HG02623 (cell line): ENCODE data around the gene GARIN5B.
A peak's percentile ranks its signal among the peaks of the same experiment; 100 is the strongest.

Experiments used
- ATAC-seq: cut with Tn5 transposase; IDR thresholded peaks from one replicate; pipeline ENCODE4 v1.9.1; 2021; ENCODE audit warnings: moderate library complexity; ENCODE audit not compliant: unreplicated experiment

Gene GARIN5B

DNA sequence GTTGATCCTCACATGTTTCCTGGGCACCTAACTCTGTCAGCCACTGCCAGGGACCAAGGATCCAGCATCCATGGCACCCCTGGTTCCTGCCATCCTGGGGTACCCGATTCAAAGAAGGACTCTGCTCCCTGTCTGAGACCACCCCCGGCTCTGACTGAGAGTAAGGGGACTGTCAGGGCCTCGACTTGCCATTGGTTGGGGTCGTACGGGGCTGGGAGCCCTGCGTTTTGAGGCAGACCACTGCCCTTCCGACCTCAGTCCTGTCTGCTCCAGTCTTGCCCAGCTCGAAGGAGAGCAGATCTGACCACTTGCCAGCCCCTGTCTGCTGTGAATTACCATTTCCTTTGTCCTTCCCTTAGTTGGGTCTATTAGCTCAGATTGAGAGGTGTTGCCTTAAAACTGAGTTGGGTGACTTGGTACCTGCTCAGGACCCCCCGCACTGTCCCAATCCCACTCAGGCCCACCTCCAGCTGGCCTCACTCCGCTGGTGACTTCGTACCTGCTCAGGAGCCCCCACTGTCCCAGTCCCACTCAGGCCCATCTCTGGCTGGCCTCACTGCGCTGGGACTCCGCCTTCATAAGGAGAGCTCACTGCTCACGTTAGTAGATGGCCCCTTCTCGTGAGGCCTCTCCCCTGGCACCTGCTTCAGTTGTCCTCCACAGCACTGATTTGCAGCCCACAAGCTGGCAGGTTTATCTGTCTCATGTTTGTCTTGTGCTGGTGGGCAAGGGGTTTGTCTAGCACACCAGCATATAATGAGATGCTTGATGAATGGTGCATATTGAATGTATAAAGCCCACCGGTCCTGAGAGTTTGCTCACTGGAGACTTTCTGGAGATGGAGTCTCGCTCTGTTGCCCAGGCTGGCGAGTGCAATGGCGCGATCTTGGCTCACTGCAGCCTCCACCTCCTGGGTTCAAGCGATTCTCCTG is 26.6 kb upstream of the GARIN5B start:
- no peak for ATAC-seq

DNA sequence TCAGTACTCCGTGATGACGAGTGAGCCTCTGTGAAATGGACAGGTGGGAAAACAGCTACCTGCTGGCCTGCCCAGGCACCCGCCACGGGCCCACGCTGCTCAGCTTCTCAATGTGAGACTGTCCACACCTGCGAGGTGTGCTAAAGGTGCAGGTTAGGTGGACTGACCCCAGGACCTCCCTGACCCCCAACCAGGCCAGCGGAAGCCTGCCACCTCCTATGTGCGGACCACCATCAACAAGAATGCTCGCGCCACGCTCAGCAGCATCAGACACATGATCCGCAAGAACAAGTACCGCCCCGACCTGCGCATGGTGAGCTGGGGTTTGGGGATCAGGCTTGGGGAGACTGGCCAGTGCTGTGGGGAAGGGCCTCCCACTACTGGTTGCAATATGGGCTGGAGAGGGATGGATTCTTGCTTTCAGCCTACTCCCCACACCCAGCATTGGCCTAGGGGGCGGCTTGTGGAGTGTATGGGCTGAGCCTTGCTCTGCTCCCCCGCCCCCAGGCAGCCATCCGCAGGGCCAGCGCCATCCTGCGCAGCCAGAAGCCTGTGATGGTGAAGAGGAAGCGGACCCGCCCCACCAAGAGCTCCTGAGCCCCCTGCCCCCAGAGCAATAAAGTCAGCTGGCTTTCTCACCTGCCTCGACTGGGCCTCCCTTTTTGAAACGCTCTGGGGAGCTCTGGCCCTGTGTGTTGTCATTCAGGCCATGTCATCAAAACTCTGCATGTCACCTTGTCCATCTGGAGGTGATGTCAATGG is 24.9 kb upstream of the GARIN5B start:
- ATAC-seq: no peak

DNA sequence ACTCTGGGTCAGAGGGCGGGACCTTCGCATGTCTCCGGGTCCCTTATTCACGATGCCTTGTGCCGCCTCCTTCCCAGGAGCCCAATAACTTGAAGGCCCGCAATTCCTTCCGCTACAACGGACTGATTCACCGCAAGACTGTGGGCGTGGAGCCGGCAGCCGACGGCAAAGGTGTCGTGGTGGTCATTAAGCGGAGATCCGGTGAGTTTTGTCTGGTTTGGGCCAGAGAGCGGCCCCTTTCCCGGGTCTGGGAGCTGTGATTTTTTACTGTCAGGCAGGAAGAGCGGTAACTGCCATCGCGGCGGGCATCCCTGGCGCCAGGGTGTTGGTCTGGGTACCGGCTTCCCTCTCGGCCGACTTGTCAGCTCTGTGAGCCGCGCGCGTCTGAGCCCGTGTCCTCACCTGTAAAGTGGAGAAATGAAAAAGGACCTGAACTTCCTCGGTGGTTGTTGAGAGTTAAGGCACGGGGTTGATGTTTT is 23.5 kb upstream of the GARIN5B start:
- ATAC-seq: no peak

DNA sequence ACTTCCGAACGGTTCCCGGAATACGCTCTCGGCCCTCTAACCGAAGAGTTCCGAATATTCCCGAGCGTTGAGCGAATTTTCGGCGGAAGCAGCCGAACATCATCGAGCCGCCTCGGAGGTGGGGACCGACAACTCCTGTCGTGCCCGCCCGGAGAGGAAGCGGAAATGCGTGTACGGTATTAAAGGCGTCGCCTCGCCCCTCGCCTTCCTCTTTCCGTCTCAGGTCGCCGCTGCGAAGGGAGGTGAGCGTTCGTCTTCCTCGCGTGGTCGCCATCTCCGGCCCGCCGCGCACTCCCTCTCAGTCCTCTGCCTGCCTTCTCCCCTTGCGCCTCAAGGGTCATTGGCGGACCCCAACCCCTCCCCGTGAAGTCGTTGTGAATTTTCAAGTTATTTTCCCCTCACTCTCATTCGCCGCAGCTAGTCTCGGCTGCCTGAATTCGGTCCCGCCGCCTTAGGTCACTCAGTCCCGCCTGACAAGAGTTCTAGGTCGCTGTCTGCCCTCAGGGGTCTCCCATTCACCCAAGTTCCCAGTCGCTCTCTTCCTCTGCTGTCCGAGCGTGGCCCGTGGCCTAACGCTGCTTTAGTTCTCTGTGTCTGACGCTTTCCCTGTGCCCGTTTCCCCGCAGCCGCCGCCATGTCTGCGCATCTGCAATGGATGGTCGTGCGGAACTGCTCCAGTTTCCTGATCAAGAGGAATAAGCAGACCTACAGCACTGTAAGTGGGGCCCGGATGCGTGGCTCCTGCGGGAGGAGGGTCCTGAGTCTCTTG is 22.8 kb upstream of the GARIN5B start, which contains the start of gene RPL28:
Gene RPL28 (plus strand): TSS at position 209 of the 769 bp plus-strand sequence. CDS start 426 bp downstream, at position 635.
- ATAC-seq: peak; percentile 57

DNA sequence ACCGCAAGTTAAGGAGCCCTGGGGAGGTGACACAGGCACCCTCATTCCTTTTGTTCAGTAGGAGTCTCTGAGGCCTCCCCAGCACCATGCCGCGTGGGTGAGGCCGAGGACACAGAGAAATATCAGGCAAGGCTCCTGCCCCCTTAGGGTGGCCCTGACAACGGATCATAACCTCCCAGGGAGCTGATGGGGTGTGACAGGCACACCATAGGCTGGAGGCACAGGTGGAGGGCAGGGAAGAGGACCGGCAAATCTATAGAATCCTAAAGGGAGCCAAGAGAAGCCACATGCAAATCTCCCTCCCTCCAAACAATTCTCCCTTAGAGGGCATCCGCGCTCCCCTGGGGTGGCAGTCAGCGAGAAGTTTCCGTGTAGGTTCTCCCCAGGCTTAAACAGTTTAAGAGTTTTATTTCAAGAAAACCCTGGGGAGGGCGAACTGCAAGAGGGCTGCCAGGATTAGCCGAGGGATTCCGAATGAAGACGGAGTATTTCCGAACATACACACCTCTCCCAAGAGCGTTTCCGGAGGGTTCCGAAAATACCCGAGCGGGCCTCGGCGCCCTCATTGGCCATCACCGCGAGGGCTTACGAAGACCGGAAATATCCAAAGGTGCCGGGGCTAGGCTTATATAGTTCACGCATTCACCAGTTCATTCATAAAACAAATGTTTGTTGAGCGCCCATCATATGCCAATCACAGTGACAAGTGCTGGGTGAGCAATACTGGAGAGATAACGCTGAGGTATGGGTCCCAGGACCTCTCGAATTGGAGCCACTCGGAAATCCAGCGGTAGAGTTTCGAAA is 22.1 kb upstream of the GARIN5B start:
- peak; percentile 37 for ATAC-seq

DNA sequence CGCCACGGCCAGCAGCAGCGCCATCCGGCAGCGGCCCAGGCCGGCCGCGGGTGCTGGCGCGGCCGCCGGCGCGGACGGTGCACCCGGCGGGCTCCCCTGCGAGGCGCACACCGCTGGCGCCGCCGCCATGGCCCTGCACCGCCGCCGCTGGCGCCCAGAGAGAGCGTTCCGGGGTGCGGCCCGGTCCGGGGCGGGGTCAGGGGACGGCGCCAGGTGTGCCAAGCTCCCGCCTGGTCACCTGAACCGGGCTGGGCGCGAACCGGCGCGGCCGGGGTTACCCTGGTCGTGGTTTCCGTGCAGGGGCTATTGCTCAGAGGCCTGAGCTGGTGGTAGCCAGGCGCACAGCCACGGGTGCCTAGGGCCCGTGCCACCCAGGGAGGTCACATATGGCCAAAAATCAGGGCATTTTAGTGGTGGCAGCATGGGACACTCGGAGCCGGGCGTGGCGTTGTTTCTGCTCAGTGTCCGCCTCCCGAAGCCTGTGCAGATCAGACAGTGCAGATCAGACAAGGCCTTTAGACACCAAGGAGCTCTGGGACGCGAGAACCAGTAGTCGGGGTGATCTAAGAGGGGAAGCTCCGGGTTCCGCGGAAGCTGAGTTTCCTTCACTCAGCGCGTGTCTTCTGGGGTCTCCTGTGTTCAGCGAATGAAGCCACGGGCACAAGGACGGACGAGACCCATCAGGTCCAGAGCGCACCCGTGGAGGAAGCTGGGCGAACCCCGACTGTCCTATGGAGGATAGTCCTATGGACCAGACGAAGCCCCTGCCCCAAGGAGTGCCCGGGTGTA is 21.3 kb upstream of the GARIN5B start, which contains the start of gene TMEM238:
Gene TMEM238 (minus strand): TSS at position 162 of the 789 bp plus-strand sequence. CDS start 33 bp downstream, at position 129.
- no peak for ATAC-seq

DNA sequence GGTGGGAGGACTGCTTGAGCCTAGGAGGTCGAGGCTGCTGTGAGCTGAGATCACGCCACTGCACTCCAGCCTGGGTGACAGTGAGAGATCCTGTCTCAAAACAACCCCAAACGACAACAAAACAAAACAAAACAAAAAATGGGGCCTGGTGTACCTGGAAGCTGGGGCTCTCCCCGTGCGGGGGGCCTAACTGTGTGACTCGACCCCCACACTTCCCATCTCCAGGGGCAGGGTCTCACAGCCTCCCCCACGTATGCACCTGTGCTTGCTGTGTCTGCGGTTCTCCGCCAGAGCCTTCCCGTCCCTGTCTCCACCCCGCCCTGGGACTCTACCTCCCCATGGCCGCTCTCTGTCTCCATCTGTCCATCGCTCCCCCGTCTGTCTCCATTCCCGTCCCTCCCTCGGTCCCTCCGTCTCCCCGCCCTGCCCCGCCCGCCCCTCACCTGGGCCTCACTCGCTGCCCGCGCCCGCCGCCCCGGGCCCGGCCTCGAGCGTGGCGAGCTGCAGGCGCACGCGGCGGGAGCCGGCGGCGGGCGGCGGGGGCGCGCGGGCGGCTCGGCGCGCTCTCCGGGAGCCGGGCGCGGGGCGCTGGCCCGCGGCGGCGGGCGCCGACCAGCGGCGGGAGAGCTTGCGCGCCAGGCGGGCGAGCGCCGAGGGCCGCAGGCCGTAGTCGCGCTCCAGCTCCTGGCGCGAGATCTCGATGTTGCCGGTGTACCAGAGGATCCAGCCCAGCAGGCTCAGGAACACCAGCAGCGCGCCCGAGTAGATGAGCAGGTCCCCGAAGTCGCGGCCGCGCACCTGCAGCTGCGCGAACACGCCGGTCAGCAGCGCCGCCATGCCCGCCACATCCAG is 20.4 kb upstream of the GARIN5B start:
- ATAC-seq: no peak

DNA sequence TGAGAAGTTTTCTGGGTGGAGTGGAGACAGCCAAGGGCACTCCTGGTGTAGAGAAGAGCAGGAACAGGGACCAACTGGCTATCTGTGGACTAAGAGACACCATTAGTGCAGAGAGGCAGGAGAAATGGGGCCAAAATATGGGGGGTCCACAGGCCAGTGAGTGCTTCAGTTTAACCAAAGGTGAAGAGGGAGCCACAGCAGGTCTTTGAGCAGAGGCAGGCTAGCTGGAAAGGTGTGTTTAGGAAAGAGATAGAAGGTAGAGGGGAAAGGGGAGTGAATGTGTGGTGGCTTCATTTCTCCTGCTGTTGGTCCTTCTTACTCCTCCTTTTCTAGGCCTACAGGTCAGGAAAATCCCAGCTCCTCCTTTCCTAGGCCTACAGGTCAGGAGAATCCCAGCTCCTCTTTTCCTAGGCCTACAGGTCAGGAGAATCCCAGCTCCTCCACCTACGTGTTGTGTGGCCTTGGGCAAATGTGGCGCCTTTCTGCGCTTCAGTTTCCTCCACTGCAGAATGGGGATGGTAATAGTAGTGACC is 19.5 kb upstream of the GARIN5B start:
- no peak for ATAC-seq

DNA sequence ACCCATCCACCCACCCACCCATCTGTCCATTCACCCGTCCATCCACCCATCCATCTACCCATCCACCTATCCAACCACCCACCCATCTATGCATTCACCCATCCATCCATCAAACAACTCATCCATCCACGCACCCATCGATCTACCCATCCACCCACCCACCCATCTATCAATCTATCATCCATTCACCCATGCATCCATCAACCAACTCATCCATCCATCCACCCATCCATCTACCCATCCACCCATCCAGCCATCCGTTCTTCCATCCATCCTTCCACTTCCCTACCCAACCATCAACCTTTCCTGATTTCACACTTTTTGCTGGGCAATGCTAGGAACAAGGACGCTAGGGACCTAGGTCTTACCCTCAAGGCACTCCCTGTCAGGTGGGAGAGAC is 19.0 kb upstream of the GARIN5B start:
- ATAC-seq: no peak

DNA sequence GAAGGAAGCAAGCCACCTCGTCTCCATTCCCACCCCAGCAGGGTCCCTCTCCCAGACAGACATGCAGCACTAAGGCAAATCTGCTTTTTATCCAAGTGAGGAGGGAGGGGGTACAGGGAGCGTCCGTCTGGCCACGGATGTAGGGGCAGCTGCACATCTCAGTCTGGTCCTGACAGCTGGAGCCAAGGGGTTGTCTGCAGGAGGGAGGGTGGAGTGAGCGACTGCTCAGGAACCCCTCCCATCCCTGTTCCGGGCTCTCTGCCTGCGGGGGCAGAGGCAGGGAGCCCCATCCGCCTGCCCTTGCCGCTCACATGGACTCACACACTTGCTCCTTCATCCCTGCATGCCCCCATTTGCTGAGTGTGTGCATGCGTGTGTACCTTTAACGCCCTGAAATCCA is 16.1 kb upstream of the GARIN5B start:
- ATAC-seq: no peak

DNA sequence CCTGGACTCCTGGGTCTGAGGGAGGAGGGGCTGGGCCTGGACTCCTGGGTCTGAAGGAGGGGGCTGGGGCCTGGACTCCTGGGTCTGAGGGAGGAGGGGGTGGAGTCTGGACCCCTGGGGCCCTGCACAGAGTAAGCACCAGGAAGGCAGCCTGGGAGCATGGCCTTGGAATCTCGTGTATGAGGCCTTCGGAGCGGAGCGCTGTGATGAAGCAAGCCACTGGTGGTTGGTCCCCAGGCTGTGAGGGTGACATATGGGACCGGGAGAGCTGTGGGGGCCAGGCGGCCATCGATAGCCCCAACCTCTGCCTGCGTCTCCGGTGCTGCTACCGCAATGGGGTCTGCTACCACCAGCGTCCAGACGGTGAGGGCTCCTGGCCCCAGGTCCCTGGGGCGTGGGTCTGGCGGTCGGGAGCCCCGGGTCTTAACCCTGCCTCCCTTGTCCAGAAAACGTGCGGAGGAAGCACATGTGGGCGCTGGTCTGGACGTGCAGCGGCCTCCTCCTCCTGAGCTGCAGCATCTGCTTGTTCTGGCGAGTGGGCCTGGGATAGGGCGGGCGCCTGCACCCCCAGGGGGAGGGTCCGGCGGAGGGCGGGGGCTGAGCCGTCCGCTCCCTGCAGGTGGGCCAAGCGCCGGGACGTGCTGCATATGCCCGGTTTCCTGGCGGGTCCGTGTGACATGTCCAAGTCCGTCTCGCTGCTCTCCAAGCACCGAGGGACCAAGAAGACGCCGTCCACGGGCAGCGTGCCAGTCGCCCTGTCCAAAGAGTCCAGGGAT is 14.5 kb upstream of the GARIN5B start:
- no peak for ATAC-seq

DNA sequence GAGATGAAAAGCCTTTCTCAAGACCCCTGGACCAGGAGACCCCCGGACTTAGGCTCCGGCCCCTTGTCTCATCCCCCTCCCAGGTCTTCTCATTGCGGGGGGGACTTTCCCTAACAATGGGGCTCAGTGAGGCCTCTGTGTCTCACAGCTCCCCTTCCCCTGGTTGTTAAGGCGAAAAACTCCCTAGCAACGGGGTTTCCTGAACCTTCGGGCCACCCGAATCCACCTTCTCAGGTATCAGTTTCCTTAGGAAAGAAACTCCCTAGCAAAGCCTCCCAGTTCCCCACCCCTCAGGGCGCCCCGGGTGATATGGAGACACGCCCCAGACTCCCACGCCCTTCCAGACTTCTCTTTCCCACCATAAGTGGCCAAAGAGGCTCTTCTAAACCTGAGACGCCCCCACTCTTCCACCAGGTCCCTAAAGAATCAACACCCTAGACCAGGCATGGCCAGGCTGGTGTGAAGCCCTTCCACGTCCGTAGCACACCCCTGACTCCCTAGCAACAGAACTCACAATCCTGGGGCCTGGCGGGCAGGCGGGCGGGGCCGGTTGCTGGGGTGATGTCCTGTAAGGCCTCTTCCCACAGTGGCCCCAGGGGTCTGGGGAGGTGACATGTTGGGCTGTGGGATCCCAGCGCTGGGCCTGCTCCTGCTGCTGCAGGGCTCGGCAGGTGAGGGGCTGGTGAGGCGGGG is 13.3 kb upstream of the GARIN5B start, which contains the start of gene TMEM190:
Gene TMEM190 (plus strand): TSS at position 586 of the 693 bp plus-strand sequence. CDS start 28 bp downstream, at position 614.
- ATAC-seq: no peak

DNA sequence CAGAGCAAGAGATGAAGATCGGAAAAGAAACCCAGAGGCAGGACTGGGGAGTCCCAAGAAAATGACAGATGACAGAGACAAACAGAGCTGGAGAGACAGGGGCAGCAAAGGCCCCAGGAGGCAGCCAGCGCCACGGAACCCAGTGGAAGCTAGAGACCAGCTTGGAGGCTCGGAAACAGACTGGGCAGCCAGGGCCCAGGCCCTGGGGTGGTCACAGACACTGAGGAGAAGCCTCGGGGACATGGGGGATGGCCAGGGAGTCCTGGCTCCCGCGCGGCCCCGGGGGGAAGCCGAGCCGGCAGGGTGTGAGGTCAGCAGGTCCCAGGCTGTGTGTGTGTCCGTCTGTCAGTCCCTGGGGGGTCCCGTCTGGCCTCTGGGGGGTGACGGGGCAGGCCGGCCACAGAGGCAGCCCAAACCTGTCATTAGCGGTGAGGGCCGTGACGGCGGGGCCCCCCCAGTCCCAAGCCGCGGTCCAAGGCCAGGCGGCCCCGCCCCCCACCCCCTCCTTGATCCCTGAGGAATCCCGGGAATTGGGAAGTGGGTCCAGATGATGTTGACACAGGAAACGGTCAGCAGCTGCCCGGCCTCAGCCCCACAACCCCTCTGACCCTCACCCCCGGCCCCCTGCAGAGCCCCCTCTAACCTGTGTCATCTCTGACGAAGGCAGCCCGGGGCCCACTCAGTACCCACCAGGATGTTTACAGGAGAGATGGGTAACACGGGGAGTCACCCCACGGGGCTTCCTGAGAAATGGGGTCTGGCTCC is 11.1 kb upstream of the GARIN5B start:
- no peak for ATAC-seq

DNA sequence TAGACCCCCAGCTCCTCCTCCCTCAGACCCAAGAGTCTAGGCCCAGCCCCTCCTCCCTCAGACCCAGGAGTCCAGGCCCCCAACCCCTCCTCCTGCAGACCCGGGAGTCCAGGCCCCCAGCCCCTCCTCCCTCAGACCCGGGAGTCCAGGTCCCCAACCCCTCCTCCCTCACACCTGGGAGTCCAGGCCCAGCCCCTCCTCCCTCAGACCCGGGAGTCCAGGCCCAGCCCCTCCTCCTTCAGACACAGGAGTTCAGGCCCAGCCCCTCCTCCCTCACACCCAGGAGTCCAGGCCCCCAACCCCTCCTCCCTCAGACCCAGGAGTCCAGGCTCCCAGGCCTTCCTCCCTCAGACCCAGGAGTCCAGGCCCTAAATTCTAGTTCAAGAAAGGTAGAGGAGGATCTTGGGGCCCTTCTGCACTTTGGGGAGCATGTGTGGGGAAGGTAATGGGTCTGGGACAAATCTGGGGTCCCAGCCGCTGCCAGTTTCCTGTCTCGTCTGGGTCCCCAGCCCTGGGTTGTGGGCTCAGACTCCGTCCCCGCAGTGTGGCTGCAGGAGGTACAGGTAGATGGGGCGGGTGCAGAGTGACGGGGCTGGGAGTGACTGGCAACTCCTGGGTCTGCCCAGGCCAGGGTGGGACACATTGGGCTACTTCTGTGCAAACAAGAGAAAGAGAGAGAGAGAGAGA is 10.4 kb upstream of the GARIN5B start:
- no peak for ATAC-seq
